CD14-positive monocyte (primary cell): ENCODE results near the gene GBA3. TPM values are rescaled to one million over a fixed set of nuclear protein-coding genes. Genes with fewer than 3 reads are reported as not detected.

Experiments used
- DNase-seq, 3 donors: peaks; one replicate each; pipeline ENCODE4 v3.0.0-alpha.2; 2011 to 2022
- H2AFZ ChIP-seq: 2 replicates; pipeline ENCODE4 v1.6.0; 2012; ENCODE audit warnings: mild to moderate bottlenecking, low read depth, low read length, inconsistent platforms; ENCODE audit not compliant: insufficient read depth, poor library complexity, severe bottlenecking
- H3K27ac ChIP-seq, 2 donors: 1 replicate in 1 of 2; 2 replicates in 1 of 2; pipeline ENCODE4 v1.5.1; 2012 to 2013; ENCODE audit warnings: low read length in 2 of 2, control low read depth in 1 of 2, inconsistent platforms in 1 of 2, low read depth in 1 of 2, mild to moderate bottlenecking in 1 of 2
- H3K27me3 ChIP-seq, 2 donors: one replicate each; pipeline versions ENCODE4 v1.6.0 to v1.6.1; 2011 to 2013; ENCODE audit warnings: low read length in 2 of 2; ENCODE audit not compliant: control insufficient read depth in 2 of 2, insufficient read depth in 2 of 2
- H3K36me3 ChIP-seq, 2 donors: replicated peaks in 1 of 2; 1 replicate in 1 of 2; 2 replicates in 1 of 2; pipeline versions ENCODE4 v1.5.1 to v1.6.1; 2012 to 2013; ENCODE audit warnings: low read length in 2 of 2, control low read depth in 1 of 2, inconsistent platforms in 1 of 2, mild to moderate bottlenecking in 1 of 2; ENCODE audit not compliant: insufficient read depth in 2 of 2, control insufficient read depth in 1 of 2
- H3K4me1 ChIP-seq, 2 donors: 1 replicate in 1 of 2; 2 replicates in 1 of 2; pipeline versions ENCODE4 v1.5.1 to v1.6.1; 2012 to 2013; ENCODE audit warnings: low read length in 2 of 2, control low read depth in 1 of 2, inconsistent platforms in 1 of 2, mild to moderate bottlenecking in 1 of 2, moderate library complexity in 1 of 2; ENCODE audit not compliant: insufficient read depth in 2 of 2, control insufficient read depth in 1 of 2
- H3K4me2 ChIP-seq: replicated peaks from 2 replicates; pipeline ENCODE3; 2012; ENCODE audit warnings: low read length, moderate library complexity, mild to moderate bottlenecking; ENCODE audit not compliant: poor library complexity, severe bottlenecking; ENCODE audit errors: extremely low read depth
- H3K4me3 ChIP-seq, 3 experiments: fragments of 200-600 bp in 1 of 3; sonication (generic) in 1 of 3; replicated peaks in 1 of 3; 1 replicate in 2 of 3; 2 replicates in 1 of 3; pipeline ENCODE4 v1.5.1; 2011 to 2013; ENCODE audit warnings: low read length in 3 of 3, mild to moderate bottlenecking in 3 of 3, control low read depth in 2 of 3, low read depth in 2 of 3, inconsistent platforms in 1 of 3, moderate library complexity in 1 of 3
- H3K79me2 ChIP-seq: 2 replicates; pipeline ENCODE4 v1.6.0; 2012; ENCODE audit warnings: mild to moderate bottlenecking, control low read depth, inconsistent platforms, low read length, moderate library complexity; ENCODE audit not compliant: insufficient read depth
- H3K9ac ChIP-seq: 2 replicates; pipeline ENCODE4 v1.6.0; 2017; ENCODE audit warnings: low read length, mild to moderate bottlenecking; ENCODE audit not compliant: insufficient read depth, poor library complexity, severe bottlenecking
- H3K9me3 ChIP-seq, 2 donors: replicated peaks in 1 of 2; 1 replicate in 1 of 2; 2 replicates in 1 of 2; pipeline versions ENCODE4 v1.5.1 to v1.6.1; 2012 to 2013; ENCODE audit warnings: low read length in 2 of 2, control low read depth in 1 of 2; ENCODE audit not compliant: control insufficient read depth in 1 of 2, insufficient read depth in 1 of 2
- H4K20me1 ChIP-seq: 2 replicates; pipeline ENCODE4 v1.6.0; 2012; ENCODE audit warnings: mild to moderate bottlenecking, low read length, control low read depth, moderate library complexity; ENCODE audit not compliant: insufficient read depth
- H3K27ac Mint-ChIP-seq, 7 donors: one replicate each; pipeline ENCODE4 v1.8.0; 2020; ENCODE audit warnings: mild to moderate bottlenecking in 7 of 7, mixed read lengths in 7 of 7, moderate library complexity in 6 of 7, inconsistent platforms in 2 of 7
- H3K27me3 Mint-ChIP-seq, 3 donors: one replicate each; pipeline ENCODE4 v1.8.0; 2021 to 2022; ENCODE audit warnings: low read depth in 3 of 3, mild to moderate bottlenecking in 3 of 3, mixed read lengths in 3 of 3, moderate library complexity in 3 of 3, inconsistent platforms in 1 of 3
- H3K36me3 Mint-ChIP-seq, 2 donors: one replicate each; pipeline ENCODE4 v1.8.0; 2020; ENCODE audit warnings: mixed read lengths in 2 of 2, inconsistent platforms in 1 of 2, mild to moderate bottlenecking in 1 of 2
- H3K4me1 Mint-ChIP-seq: one replicate; pipeline ENCODE4 v1.8.0; 2020; ENCODE audit warnings: mild to moderate bottlenecking, mixed read lengths
- H3K4me3 Mint-ChIP-seq, 2 donors: one replicate each; pipeline ENCODE4 v1.8.0; 2020; ENCODE audit warnings: mild to moderate bottlenecking in 2 of 2, mixed read lengths in 2 of 2, moderate library complexity in 1 of 2
- H3K9me3 Mint-ChIP-seq, 7 donors: one replicate each; pipeline ENCODE4 v1.8.0; 2020 to 2022; ENCODE audit warnings: mixed read lengths in 7 of 7, mild to moderate bottlenecking in 6 of 7, moderate library complexity in 6 of 7, inconsistent platforms in 2 of 7
- WGBS: methylation state at CpG from one replicate; pipeline ENCODE4 v1.1.5; 2013; ENCODE audit warnings: missing lambda C conversion rate; ENCODE audit not compliant: insufficient coverage; 5-methylcytosine and 5-hydroxymethylcytosine counted together
- intact Hi-C, 2 donors: fragments of 100-400 bp; cut with micrococcal nuclease; formaldehyde crosslinking; loops; one replicate each; pipeline versions ENCODE4 v1.15.0 to v1.15.1; 2023
- polyA minus RNA-seq: library from RNA; depleted of rRNA, polyadenylated mRNA; stranded (reverse); fragments of >200 nt; gene quantifications from 2 replicates; pipeline ENCODE4 v1.2.3, GENCODE V29; 2012
- polyA plus RNA-seq, 3 donors: library from polyadenylated mRNA; depleted of rRNA in 1 of 3; unstranded in 2 of 3; stranded (reverse) in 1 of 3; fragments of 300-500 nt in 2 of 3; fragments of >200 nt in 1 of 3; fragmentation: Illumina TruSeq in 2 of 3; gene quantifications; 1 replicate in 2 of 3; 2 replicates in 1 of 3; pipeline ENCODE4 v1.2.3, GENCODE V29; 2012 to 2021
- total RNA-seq, 12 experiments: library from RNA in 1 of 12; stranded (reverse) in 1 of 12; fragments of 120-200 nt in 1 of 12; gene quantifications; one replicate each; pipeline ENCODE4 v1.2.4 and lab custom pipeline; 2013 to 2026; ENCODE audit warnings: mixed read lengths in 6 of 12, inconsistent platforms in 1 of 12
- TF ChIP-seq, protein P1 (sequence below): fragments of 200-600 bp; IDR thresholded peaks from one replicate; pipeline ENCODE4 v1.8.0; 2022; ENCODE audit warnings: antibody characterized with exemption, mild to moderate bottlenecking

Gene GBA3
- not detected for total RNA-seq (2013)
- polyA plus RNA-seq: not detected
- not detected in 2 replicates for polyA minus RNA-seq
- total RNA-seq (lab: John Stamatoyannopoulos, UW): 0 to 1.5 (median 0.28) reads per million in 11 experiments

DNA sequence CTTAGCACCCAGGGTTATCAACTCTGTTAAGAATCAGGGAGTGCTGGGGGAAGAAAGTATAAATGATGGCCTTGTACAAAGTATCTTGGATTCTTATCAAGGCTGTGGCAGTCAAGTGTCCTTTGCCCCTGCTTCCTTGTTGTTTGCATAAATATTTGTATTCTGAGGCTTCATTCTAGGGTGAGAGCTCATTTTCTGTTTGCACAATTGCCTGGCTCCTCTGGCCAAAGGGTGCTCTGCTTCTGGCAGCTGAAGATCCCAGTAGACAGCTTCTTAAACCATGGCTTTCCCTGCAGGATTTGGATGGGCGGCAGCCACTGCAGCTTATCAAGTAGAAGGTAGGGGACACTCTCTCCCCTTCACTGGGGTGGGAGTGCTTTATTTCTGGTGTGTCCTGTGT is at the start of gene GBA3:
GBA3 (plus strand) TSS at position 202 of the 400 bp plus-strand sequence.
- Mint-ChIP-seq H3K27me3 (peaks cover 0 to 2% (median 0%) of the 10 kb centered on the region in 3 donors), H3K4me1 (peaks cover 9% of the 10 kb centered on the region), H3K36me3 (no peaks in the 10 kb centered on the region), H3K4me3 (no peak within 1 kb of the TSS), H3K9me3 (no peaks in the 10 kb centered on the region), H3K27ac (no peak within 1 kb of the TSS)
- H3K4me2 ChIP-seq: no peak within 1 kb of the TSS
- no peak within 1 kb of the TSS for H3K4me3 ChIP-seq
- H3K27me3 ChIP-seq: no peaks in the 10 kb centered on the region
- TF ChIP-seq, protein P1, sequence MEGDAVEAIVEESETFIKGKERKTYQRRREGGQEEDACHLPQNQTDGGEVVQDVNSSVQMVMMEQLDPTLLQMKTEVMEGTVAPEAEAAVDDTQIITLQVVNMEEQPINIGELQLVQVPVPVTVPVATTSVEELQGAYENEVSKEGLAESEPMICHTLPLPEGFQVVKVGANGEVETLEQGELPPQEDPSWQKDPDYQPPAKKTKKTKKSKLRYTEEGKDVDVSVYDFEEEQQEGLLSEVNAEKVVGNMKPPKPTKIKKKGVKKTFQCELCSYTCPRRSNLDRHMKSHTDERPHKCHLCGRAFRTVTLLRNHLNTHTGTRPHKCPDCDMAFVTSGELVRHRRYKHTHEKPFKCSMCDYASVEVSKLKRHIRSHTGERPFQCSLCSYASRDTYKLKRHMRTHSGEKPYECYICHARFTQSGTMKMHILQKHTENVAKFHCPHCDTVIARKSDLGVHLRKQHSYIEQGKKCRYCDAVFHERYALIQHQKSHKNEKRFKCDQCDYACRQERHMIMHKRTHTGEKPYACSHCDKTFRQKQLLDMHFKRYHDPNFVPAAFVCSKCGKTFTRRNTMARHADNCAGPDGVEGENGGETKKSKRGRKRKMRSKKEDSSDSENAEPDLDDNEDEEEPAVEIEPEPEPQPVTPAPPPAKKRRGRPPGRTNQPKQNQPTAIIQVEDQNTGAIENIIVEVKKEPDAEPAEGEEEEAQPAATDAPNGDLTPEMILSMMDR: no peak
- H3K36me3 ChIP-seq: no peaks in the 10 kb centered on the region
- DNase-seq: no peak
- H3K9ac ChIP-seq: no peak within 1 kb of the TSS
- no peaks in the 10 kb centered on the region for H4K20me1 ChIP-seq
- H2AFZ ChIP-seq: no peak within 1 kb of the TSS
- H3K79me2 ChIP-seq: no peaks in the 10 kb centered on the region
- WGBS: no CpG with 5 or more reads among the region's 1 CpG
- no peak within 1 kb of the TSS for H3K27ac ChIP-seq
- no peaks in the 10 kb centered on the region for H3K4me1 ChIP-seq
- H3K9me3 ChIP-seq: no peaks in the 10 kb centered on the region
- intact Hi-C loops: loop anchor here (5.0 kb wide), 2 partner anchors 280 to 905 kb away; no protein-coding TSS in a partner anchor

DNA sequence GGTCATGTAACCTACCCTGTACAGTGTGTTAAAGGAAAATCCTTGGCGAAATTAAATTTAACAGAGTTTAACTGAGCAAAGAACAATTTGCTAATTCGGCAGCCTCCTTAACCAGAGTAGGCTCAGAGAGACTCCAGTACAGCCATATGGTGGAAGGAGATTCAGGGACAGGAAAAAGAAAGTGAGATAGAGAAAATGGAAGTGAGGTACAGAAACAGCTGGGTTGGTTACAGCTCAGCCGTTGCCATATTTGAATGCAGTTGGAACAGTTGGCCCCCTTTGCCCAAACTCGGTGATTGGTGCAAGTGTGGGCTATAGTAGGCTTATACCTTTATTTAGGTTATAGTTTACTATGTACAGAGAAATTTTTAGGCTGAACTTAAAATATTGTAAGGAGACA is 48.8 kb upstream of the GBA3 start:
- TF ChIP-seq, protein P1: no peak
- Histone ChIP-seq H4K20me1 (no peaks in the 10 kb centered on the region), H3K4me1 (no peaks in the 10 kb centered on the region), H3K4me3 (no peak overlapping the region), H3K79me2 (no peaks in the 10 kb centered on the region), H3K27me3 (no peaks in the 10 kb centered on the region), H3K36me3 (no peaks in the 10 kb centered on the region), H2AFZ (no peak overlapping the region), H3K27ac (no peak overlapping the region), H3K9ac (no peak overlapping the region), H3K9me3 (peaks cover 0 to 5% of the 10 kb centered on the region in 2 donors), H3K4me2 (no peak overlapping the region)
- Mint-ChIP-seq H3K4me1 (no peaks in the 10 kb centered on the region), H3K4me3 (no peak overlapping the region), H3K36me3 (no peaks in the 10 kb centered on the region), H3K9me3 (peaks cover 1 to 13% (median 2%) of the 10 kb centered on the region in 7 donors), H3K27me3 (peaks cover 0 to 2% (median 0%) of the 10 kb centered on the region in 3 donors), H3K27ac (no peak overlapping the region)
- DNase-seq: no peak
- intact Hi-C loops: no loop called here
- 96% methylated on average over 3 of the region's 4 CpGs for WGBS
